RWPE2 (cell line): ENCODE data around the gene TSBP1.

Experiments used
- ATAC-seq: fragments of 200-7000 bp; cut with Tn5 transposase; 3 replicates; pipeline ENCODE4 v1.9.1; 2021; ENCODE audit warnings: low read depth
- DNase-seq: peaks from one replicate; pipeline ENCODE4 v3.0.0-alpha.2; 2020; ENCODE audit warnings: low spot score
- H3K27ac ChIP-seq: fragments of 450-650 bp; 2 replicates; pipeline ENCODE4 v1.5.1; 2017; ENCODE audit warnings: mild to moderate bottlenecking; ENCODE audit not compliant: poor library complexity, severe bottlenecking
- H3K27me3 ChIP-seq: fragments of 250-450 bp; sonication (Bioruptor Pico); 2 replicates; pipeline ENCODE4 v1.5.1; 2021; ENCODE audit warnings: mild to moderate bottlenecking, moderate library complexity; ENCODE audit not compliant: insufficient read depth, poor library complexity, severe bottlenecking
- H3K36me3 ChIP-seq: fragments of 250-450 bp; sonication (Bioruptor Pico); 2 replicates; pipeline ENCODE4 v1.5.1; 2020; ENCODE audit warnings: low read depth, mild to moderate bottlenecking, moderate library complexity
- H3K4me1 ChIP-seq: fragments of 250-450 bp; sonication (Bioruptor Pico); 2 replicates; pipeline ENCODE4 v1.5.1; 2021; ENCODE audit warnings: mild to moderate bottlenecking, moderate library complexity; ENCODE audit not compliant: insufficient read depth, poor library complexity, severe bottlenecking
- H3K4me3 ChIP-seq: fragments of 250-450 bp; sonication (Bioruptor Pico); 2 replicates; pipeline ENCODE4 v1.5.1; 2021; ENCODE audit warnings: mild to moderate bottlenecking, moderate library complexity; ENCODE audit not compliant: severe bottlenecking
- H3K9me3 ChIP-seq: fragments of 250-450 bp; sonication (Bioruptor Pico); 2 replicates; pipeline ENCODE4 v1.5.1; 2021; ENCODE audit warnings: mild to moderate bottlenecking, moderate library complexity; ENCODE audit not compliant: severe bottlenecking
- CTCF ChIP-seq: fragments of 450-650 bp; IDR thresholded peaks from one replicate; pipeline ENCODE4 v1.5.1; 2017; ENCODE audit warnings: mild to moderate bottlenecking, moderate library complexity; ENCODE audit not compliant: poor library complexity, severe bottlenecking

TSBP1 gene

GRCh38 chr6:32244270-32244669 is 127.4 kb downstream of the TSBP1 start:
- Histone ChIP-seq H3K27me3 (no peaks in the 10 kb centered on the region), H3K27ac (no peak overlapping the region), H3K4me1 (no peaks in the 10 kb centered on the region), H3K9me3 (no peaks in the 10 kb centered on the region), H3K36me3 (no peaks in the 10 kb centered on the region), H3K4me3 (no peak overlapping the region)
- no peak for DNase-seq
- TF ChIP-seq CTCF = no peak
- ATAC-seq = no peak
